Type B pancreatic cell (in vitro differentiated cells): ENCODE measurements around the gene STK4. TPM values are rescaled to one million over a fixed set of nuclear protein-coding genes. Genes with fewer than 3 reads are reported as not detected.

ENCODE experiments used
- DNase-seq: peaks from one replicate; pipeline ENCODE4 v3.0.0; 2021; ENCODE audit warnings: mixed read lengths; ENCODE audit not compliant: unreplicated experiment; ENCODE audit errors: extremely low spot score
- H3K27ac Mint-ChIP-seq: 2 replicates; pipeline ENCODE4 v1.8.0; 2021; ENCODE audit warnings: mild to moderate bottlenecking, mixed read lengths
- H3K27me3 Mint-ChIP-seq: 2 replicates; pipeline ENCODE4 v1.8.0; 2021; ENCODE audit warnings: mixed read lengths
- H3K36me3 Mint-ChIP-seq: 2 replicates; pipeline ENCODE4 v1.8.0; 2021; ENCODE audit warnings: mixed read lengths
- H3K4me1 Mint-ChIP-seq: one replicate; pipeline ENCODE4 v1.8.0; 2021; ENCODE audit warnings: mixed read lengths; ENCODE audit not compliant: unreplicated experiment
- H3K4me3 Mint-ChIP-seq: 2 replicates; pipeline ENCODE4 v1.8.0; 2021; ENCODE audit warnings: mild to moderate bottlenecking, mixed read lengths
- H3K9me3 Mint-ChIP-seq: 2 replicates; pipeline ENCODE4 v1.8.0; 2021; ENCODE audit warnings: mixed read lengths
- total RNA-seq: library from RNA; stranded (reverse); gene quantifications from 2 replicates; pipeline ENCODE4 v1.2.1, GENCODE V29; 2021; ENCODE audit warnings: low replicate concordance
- TF ChIP-seq, protein P1 (sequence below): fragments of 200-600 bp; sonication (generic); conservative IDR thresholded peaks from 2 replicates; pipeline ENCODE4 v1.5.0; 2021; ENCODE audit warnings: antibody characterized with exemption, mild to moderate bottlenecking

The STK4 gene
- total RNA-seq, 1 donor from 2014 or later = 32.6 TPM

DNA sequence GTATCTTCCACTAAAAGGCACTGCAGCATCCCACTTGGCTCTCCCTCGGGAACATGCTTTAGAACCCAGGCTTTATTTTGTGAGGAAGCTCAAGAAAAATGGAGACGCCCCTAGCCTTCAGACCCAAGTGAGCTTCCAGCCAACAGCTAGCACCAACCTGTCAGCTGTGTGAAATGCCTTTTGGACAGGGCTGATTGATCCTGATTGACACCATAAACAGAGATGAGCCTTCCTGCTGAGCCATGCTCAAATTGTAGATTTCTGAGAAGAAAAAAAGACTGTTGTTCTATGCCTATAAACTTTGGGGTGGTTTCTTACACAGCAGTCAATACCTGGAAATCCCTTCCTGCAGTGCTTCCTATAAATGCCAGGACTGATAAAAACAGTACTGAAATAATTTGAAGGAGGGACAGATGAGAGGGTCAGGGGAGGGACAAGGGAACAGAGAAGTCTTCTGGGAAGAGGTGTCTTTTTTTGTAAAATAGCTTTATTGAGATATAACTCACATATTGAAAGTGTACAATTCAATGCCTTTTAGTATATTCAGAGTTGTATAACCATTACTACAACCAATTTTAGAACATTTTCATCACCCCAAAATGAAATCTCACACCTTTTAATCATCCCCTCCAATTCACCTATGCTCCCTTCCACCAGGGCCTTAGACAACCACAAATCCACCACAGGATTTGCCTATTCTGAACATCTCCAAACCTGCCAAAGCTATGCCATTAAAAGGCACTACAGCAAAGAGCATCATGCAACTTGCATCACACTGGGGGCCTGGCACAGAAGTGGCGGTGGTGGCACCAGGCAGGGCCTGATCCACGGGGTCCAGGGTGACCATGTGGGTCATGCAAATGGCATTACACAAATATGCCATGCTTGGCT lies 2.7 kb upstream of the STK4 start:
- H3K4me1 Mint-ChIP-seq = peaks cover 46% of the 10 kb centered on the region
- no peak for DNase-seq
- H3K9me3 Mint-ChIP-seq = no peaks in the 10 kb centered on the region
- peak overlapping the region; percentile 60 for H3K4me3 Mint-ChIP-seq
- H3K27ac Mint-ChIP-seq = no peak overlapping the region
- TF ChIP-seq, protein P1, sequence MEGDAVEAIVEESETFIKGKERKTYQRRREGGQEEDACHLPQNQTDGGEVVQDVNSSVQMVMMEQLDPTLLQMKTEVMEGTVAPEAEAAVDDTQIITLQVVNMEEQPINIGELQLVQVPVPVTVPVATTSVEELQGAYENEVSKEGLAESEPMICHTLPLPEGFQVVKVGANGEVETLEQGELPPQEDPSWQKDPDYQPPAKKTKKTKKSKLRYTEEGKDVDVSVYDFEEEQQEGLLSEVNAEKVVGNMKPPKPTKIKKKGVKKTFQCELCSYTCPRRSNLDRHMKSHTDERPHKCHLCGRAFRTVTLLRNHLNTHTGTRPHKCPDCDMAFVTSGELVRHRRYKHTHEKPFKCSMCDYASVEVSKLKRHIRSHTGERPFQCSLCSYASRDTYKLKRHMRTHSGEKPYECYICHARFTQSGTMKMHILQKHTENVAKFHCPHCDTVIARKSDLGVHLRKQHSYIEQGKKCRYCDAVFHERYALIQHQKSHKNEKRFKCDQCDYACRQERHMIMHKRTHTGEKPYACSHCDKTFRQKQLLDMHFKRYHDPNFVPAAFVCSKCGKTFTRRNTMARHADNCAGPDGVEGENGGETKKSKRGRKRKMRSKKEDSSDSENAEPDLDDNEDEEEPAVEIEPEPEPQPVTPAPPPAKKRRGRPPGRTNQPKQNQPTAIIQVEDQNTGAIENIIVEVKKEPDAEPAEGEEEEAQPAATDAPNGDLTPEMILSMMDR = no peak
- no peaks in the 10 kb centered on the region for H3K36me3 Mint-ChIP-seq
- no peaks in the 10 kb centered on the region for H3K27me3 Mint-ChIP-seq

- Mint-ChIP-seq H3K36me3 (no peaks in the 10 kb centered on the region), H3K27ac (peak overlapping the region; percentile 89), H3K4me1 (peaks cover 44% of the 10 kb centered on the region), H3K4me3 (peak overlapping the region; percentile 99), H3K27me3 (no peaks in the 10 kb centered on the region), H3K9me3 (no peaks in the 10 kb centered on the region)
- TF ChIP-seq, protein P1 = no peak
- DNase-seq = no peak
Measured at GRCh38 chr20:44965651-44966029, 672 bp upstream of the STK4 start.

DNA sequence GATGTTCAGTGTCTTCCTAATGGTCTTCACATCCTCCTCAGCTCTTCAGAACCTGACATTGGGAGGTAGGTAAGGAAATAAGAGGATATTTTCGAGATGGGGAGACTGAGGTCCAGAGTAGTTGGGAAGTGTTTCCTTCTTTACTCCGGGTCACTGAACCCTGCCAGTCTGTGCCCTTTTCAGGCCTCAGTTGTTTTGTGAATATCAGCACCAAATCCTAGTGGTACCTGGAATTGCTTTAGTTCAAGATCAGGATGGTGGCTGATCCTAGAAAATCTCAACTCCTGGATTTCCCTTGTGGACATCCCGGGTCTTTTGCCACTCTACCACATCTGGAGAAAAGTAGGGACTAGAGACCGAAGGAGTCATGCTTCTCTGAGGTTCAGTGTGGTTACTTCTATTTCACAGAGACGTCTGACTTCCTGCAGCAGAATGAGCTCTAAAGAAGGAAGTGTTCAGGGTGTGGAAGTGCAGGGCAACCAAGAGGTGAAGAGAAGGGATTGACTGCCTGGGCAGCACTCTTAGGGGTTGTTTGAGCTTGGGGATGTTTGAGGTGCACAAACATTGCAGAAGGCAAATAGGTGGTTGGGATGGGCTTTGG lies 995 bp downstream of the STK4 start:
- Mint-ChIP-seq H3K27me3 (no peaks in the 10 kb centered on the region), H3K4me3 (peak overlapping the region; percentile 99), H3K36me3 (no peaks in the 10 kb centered on the region), H3K9me3 (no peaks in the 10 kb centered on the region), H3K4me1 (peaks cover 31% of the 10 kb centered on the region), H3K27ac (peak overlapping the region; percentile 89)
- TF ChIP-seq, protein P1 = no peak
- no peak for DNase-seq

GRCh38 chr20:44969300-44969894 lies 3.1 kb downstream of the STK4 start:
- no peaks in the 10 kb centered on the region for H3K9me3 Mint-ChIP-seq
- TF ChIP-seq, protein P1 = no peak
- no peak overlapping the region for H3K4me3 Mint-ChIP-seq
- no peaks in the 10 kb centered on the region for H3K27me3 Mint-ChIP-seq
- H3K27ac Mint-ChIP-seq = no peak overlapping the region
- peaks cover 31% of the 10 kb centered on the region for H3K4me1 Mint-ChIP-seq
- peaks cover 8% of the 10 kb centered on the region for H3K36me3 Mint-ChIP-seq
- DNase-seq = no peak

DNA sequence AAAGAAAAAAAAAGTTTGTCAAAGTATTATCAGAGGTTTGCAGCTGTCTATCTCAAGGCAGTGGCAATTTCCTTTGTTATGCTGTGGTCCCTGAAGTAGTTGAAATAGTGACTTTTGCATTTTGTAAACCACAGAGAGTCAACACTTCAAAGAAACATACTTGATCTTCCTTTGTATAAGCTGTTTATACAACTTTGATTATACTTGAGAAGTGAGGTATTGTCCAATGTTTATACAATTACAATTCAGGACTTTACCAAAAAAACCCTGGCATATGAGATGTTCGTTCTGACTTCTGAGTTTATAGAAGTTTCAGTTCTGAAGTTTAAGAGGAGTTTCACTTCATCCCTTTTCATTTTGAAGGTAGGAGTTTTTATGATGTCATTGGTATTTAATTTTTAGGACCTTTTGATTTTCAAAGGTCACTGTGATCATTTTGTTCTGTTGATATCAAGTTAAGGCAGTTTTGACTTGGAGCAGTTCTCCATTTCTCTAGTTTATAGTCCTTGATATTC lies 4.0 kb downstream of the STK4 start:
- Mint-ChIP-seq H3K9me3 (no peaks in the 10 kb centered on the region), H3K36me3 (peaks cover 14% of the 10 kb centered on the region), H3K27ac (no peak overlapping the region), H3K27me3 (no peaks in the 10 kb centered on the region), H3K4me1 (peaks cover 31% of the 10 kb centered on the region), H3K4me3 (no peak overlapping the region)
- TF ChIP-seq, protein P1 = no peak
- DNase-seq = no peak
